ENCODE measurements around the gene SH3BGRL3. TPM values are rescaled to one million over a fixed set of nuclear protein-coding genes. Genes with fewer than 3 reads are reported as not detected.
"Not testable (repeated sequence)": the region's sequence is repeated elsewhere in the genome, so short reads cannot be mapped to it uniquely, and the experiment has no call there.

The SH3BGRL3 gene
- polyA plus RNA-seq (7.5 and 12.8 TPM in 2 replicates), polyA minus RNA-seq (7.3 and 9.1 TPM in 2 replicates)

DNA sequence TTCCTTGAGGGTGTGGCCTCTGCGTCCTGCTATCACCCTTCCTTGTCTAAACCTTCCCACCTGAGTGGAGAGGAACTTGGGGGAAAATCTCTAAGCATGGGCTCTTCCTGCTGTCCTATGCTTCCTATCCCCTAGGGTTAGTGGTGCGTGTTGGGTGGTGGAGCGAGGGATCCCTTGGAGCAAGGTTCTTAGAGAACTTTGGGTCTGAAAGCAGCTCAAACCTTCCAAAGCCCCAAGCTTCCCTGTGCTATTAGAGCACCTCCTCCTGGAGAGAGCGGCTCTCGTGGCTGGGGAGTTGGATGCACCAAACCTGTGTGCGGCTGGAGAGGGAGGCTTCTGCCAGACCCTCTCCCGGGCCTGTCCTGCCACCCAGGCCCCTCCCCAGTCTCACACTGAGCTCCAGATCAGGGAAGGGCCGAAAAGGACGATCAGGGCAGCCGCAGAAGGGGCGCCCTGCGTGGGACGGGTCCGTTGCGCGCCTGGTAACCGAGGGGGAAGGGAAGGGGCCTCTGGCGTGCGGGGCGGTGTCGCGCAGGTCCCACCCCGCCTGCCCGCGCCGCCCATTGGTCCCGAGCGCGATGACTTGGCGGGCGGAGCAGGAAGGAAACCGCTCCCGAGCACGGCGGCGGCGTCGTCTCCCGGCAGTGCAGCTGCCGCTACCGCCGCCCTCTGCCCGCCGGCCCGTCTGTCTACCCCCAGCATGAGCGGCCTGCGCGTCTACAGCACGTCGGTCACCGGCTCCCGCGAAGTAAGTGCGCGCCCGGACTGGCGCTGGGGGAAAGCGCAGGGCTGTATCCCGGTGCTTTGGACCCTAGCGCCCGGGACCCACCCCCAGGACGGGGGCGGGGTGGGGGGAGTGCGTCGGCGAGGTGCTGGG lies at the start of gene SH3BGRL3:
SH3BGRL3 (plus strand) TSS at position 631 of the 877 bp plus-strand sequence; CDS start at position 701, 70 bp downstream.
- Histone ChIP-seq H3K36me3 (ENCODE audit: insufficient read depth, low read length) (no peaks in the 10 kb centered on the region), H3K27ac (ENCODE audit: low read length) (peak within 1 kb of the TSS; percentile 42), H3K9me2 (ENCODE audit: insufficient read depth, low read length) (no peaks in the 10 kb centered on the region), H3K4me3 (ENCODE audit: low read length) (peak within 1 kb of the TSS; percentile 97), H3K79me2 (replicated peaks; ENCODE audit: insufficient read depth, low read length) (peaks cover 5% of the 10 kb centered on the region), H3K4me2 (ENCODE audit: low read length) (peak within 1 kb of the TSS; percentile 73), H3F3A (ENCODE audit: insufficient read depth, low read length, poor library complexity, severe bottlenecking) (no peaks in the 10 kb centered on the region), H3K9me3 (ENCODE audit: low read length) (no peaks in the 10 kb centered on the region), H3K27me3 (ENCODE audit: insufficient read depth, low read depth, low read length) (no peaks in the 10 kb centered on the region), H3K9ac (ENCODE audit: low read length) (peak within 1 kb of the TSS; percentile 65), H2AFZ (ENCODE audit: low read depth, low read length) (peak within 1 kb of the TSS; percentile 42), H4K20me1 (ENCODE audit: insufficient read depth) (no peaks in the 10 kb centered on the region)
- TF ChIP-seq, protein P1, sequence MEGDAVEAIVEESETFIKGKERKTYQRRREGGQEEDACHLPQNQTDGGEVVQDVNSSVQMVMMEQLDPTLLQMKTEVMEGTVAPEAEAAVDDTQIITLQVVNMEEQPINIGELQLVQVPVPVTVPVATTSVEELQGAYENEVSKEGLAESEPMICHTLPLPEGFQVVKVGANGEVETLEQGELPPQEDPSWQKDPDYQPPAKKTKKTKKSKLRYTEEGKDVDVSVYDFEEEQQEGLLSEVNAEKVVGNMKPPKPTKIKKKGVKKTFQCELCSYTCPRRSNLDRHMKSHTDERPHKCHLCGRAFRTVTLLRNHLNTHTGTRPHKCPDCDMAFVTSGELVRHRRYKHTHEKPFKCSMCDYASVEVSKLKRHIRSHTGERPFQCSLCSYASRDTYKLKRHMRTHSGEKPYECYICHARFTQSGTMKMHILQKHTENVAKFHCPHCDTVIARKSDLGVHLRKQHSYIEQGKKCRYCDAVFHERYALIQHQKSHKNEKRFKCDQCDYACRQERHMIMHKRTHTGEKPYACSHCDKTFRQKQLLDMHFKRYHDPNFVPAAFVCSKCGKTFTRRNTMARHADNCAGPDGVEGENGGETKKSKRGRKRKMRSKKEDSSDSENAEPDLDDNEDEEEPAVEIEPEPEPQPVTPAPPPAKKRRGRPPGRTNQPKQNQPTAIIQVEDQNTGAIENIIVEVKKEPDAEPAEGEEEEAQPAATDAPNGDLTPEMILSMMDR (IDR thresholded peaks at IDR 0.05; ENCODE audit: poor library complexity, severe bottlenecking), result peak; percentile 76
- peak; percentile 49 for TF ChIP-seq SMC3 (conservative IDR thresholded peaks at IDR 0.05; ENCODE audit: poor library complexity)
- TF ChIP-seq MXI1 (conservative IDR thresholded peaks at IDR 0.05; ENCODE audit: poor library complexity, severe bottlenecking), result peak; percentile 80
- peak; percentile 65 for TF ChIP-seq POLR2AphosphoS5 (IDR thresholded peaks at IDR 0.05)
- TF ChIP-seq RAD21 (conservative IDR thresholded peaks at IDR 0.05), result no peak
- TF ChIP-seq REST (IDR thresholded peaks at IDR 0.05; ENCODE audit: borderline replicate concordance), result no peak
- peak; percentile 69 for TF ChIP-seq TAF1 (IDR thresholded peaks at IDR 0.05; ENCODE audit: low read depth)
- TF ChIP-seq EZH2 (IDR thresholded peaks at IDR 0.05; ENCODE audit: borderline replicate concordance, insufficient read depth, low read length, poor library complexity, severe bottlenecking), result no peak

DNA sequence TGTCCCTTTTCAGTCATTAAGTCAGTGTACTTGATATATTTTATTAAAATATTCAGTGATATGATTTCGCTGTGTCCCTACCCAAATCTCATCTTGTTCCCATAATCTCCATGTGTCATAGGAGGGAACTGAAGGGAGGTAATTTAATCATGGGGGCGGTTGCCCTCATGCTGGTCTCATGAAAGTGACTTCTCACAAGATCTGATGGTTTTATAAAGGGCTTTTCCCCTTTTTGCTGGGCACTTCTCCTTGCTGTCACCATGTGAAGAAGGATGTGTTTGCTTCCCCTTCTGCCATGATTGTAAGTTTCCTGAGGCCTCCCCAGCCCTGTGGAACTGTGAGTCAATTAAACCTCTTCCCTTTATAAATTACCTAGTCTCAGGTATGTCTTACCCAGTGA lies 49.2 kb upstream of the SH3BGRL3 start:
- H3K79me2 ChIP-seq (replicated peaks; ENCODE audit: insufficient read depth, low read length); H3K9me3 ChIP-seq (ENCODE audit: low read length); H3K9me2 ChIP-seq (ENCODE audit: insufficient read depth, low read length); H3K27ac ChIP-seq (ENCODE audit: low read length); H2AFZ ChIP-seq (ENCODE audit: low read depth, low read length); H3F3A ChIP-seq (ENCODE audit: insufficient read depth, low read length, poor library complexity, severe bottlenecking); H3K4me2 ChIP-seq (ENCODE audit: low read length); H3K4me3 ChIP-seq (ENCODE audit: low read length); H3K27me3 ChIP-seq (ENCODE audit: insufficient read depth, low read depth, low read length); H3K9ac ChIP-seq (ENCODE audit: low read length); H4K20me1 ChIP-seq (ENCODE audit: insufficient read depth); H3K36me3 ChIP-seq (ENCODE audit: insufficient read depth, low read length): not testable (repeated sequence)
